Keratinocyte (primary cell): Measurements from ENCODE around the gene MANF. TPM values are rescaled to one million over a fixed set of nuclear protein-coding genes. Genes with fewer than 3 reads are reported as not detected.

Experiments used
- DNase-seq: peaks from one replicate; pipeline ENCODE4 v3.0.0-alpha.2; 2011; ENCODE audit warnings: low read depth, missing footprints, low spot score
- FAIRE-seq: peaks from 2 replicates; lab custom pipeline; 2011; peaks lifted over from hg19 to GRCh38; lab: Jason Lieb, UNC
- H2AFZ ChIP-seq: 2 replicates; pipeline ENCODE4 v1.6.0; 2012; ENCODE audit warnings: low read length, control low read depth, inconsistent platforms; ENCODE audit not compliant: control insufficient read depth
- H3K27ac ChIP-seq: 2 replicates; pipeline ENCODE4 v1.5.1; 2011; ENCODE audit warnings: low read length; ENCODE audit not compliant: control insufficient read depth, insufficient read depth
- H3K27me3 ChIP-seq: 3 replicates; pipeline ENCODE4 v1.6.0; 2011; ENCODE audit warnings: low read length; ENCODE audit not compliant: control insufficient read depth, insufficient read depth; ENCODE audit errors: extremely low read depth
- H3K36me3 ChIP-seq, 2 experiments: 2 replicates in 1 of 2; 3 replicates in 1 of 2; pipeline ENCODE4 v1.5.1; 2011; ENCODE audit warnings: low read length in 2 of 2, mild to moderate bottlenecking in 1 of 2; ENCODE audit not compliant: control insufficient read depth in 2 of 2, insufficient read depth in 2 of 2; ENCODE audit errors: extremely low read depth in 1 of 2
- H3K4me1 ChIP-seq: 3 replicates; pipeline ENCODE4 v1.5.1; 2011; ENCODE audit warnings: low read length; ENCODE audit not compliant: control insufficient read depth, insufficient read depth; ENCODE audit errors: extremely low read depth
- H3K4me2 ChIP-seq: 3 replicates; pipeline ENCODE4 v1.6.0; 2011; ENCODE audit warnings: low read depth, low read length; ENCODE audit not compliant: control insufficient read depth, insufficient read depth; ENCODE audit errors: extremely low read depth
- H3K4me3 ChIP-seq, 3 experiments: fragments of 200-600 bp in 1 of 3; sonication (generic) in 1 of 3; 2 replicates in 2 of 3; 3 replicates in 1 of 3; pipeline ENCODE4 v1.5.1; 2011 to 2016; ENCODE audit warnings: low read length in 3 of 3, mild to moderate bottlenecking in 3 of 3, control low read depth in 2 of 3, inconsistent platforms in 1 of 3, low read depth in 1 of 3, mixed read lengths in 1 of 3, mixed run types in 1 of 3, moderate library complexity in 1 of 3; ENCODE audit not compliant: control insufficient read depth in 2 of 3, insufficient read depth in 2 of 3; ENCODE audit errors: extremely low read depth in 1 of 3
- H3K79me2 ChIP-seq: 2 replicates; pipeline ENCODE4 v1.6.0; 2012; ENCODE audit warnings: low read length; ENCODE audit not compliant: control insufficient read depth, insufficient read depth
- H3K9ac ChIP-seq: 3 replicates; pipeline ENCODE4 v1.6.0; 2011; ENCODE audit warnings: low read length; ENCODE audit not compliant: control insufficient read depth, insufficient read depth; ENCODE audit errors: extremely low read depth
- H3K9me1 ChIP-seq: 3 replicates; pipeline ENCODE4 v1.6.0; 2011; ENCODE audit warnings: low read length; ENCODE audit not compliant: control insufficient read depth, insufficient read depth; ENCODE audit errors: extremely low read depth
- H3K9me3 ChIP-seq: 2 replicates; pipeline ENCODE4 v1.5.1; 2012; ENCODE audit warnings: low read depth, low read length; ENCODE audit not compliant: control insufficient read depth
- H4K20me1 ChIP-seq: 3 replicates; pipeline ENCODE4 v1.6.0; 2011; ENCODE audit warnings: low read length; ENCODE audit not compliant: control insufficient read depth, insufficient read depth; ENCODE audit errors: extremely low read depth
- EZH2 ChIP-seq: IDR thresholded peaks from one replicate; pipeline ENCODE4 v1.6.1; 2012; ENCODE audit warnings: inconsistent platforms, mild to moderate bottlenecking, low read length, moderate library complexity
- dilution Hi-C: fragments of 300-500 bp; cut with MboI; formaldehyde crosslinking; loops from one replicate; pipeline ENCODE4 v1.7.0; 2020; ENCODE audit warnings: low sequenced_read_pairs; ENCODE audit not compliant: extremely low pct_ligation_motif_present
- polyA plus RNA-seq, 5 experiments: library from polyadenylated mRNA; depleted of rRNA in 3 of 5; stranded (reverse) in 3 of 5; stranded (forward) in 1 of 5; unstranded in 1 of 5; fragments of >200 nt; gene quantifications; 1 replicate in 1 of 5; 2 replicates in 3 of 5; 3 replicates in 1 of 5; pipeline versions ENCODE4 v1.2.1 to v1.2.3, GENCODE V29; 2011 to 2012; ENCODE audit warnings: missing spikeins in 2 of 5, low read depth in 1 of 5, low replicate concordance in 1 of 5
- TF ChIP-seq, protein P1 (sequence below), 3 experiments: IDR thresholded peaks in 1 of 3; conservative IDR thresholded peaks in 1 of 3; optimal IDR thresholded peaks in 1 of 3; 2 replicates in 2 of 3; 3 replicates in 1 of 3; pipeline versions ENCODE3 to v1.5.1; 2011; ENCODE audit warnings: low read length in 3 of 3, mild to moderate bottlenecking in 3 of 3, moderate library complexity in 2 of 3, control low read depth in 1 of 3, inconsistent platforms in 1 of 3; ENCODE audit not compliant: insufficient read depth in 2 of 3; ENCODE audit errors: extremely low read depth in 1 of 3

MANF gene
- polyA plus RNA-seq, 1 donor (not counting 4 experiments of a cell fraction or from before 2014, with no cell fraction given): 143 TPM

- H3K9me1 ChIP-seq: no peaks in the 10 kb centered on the region
- H3K4me2 ChIP-seq: no peak overlapping the region
- no peaks in the 10 kb centered on the region for H3K4me1 ChIP-seq
- dilution Hi-C loops: no loop called here
- H3K36me3 ChIP-seq: peaks cover 8 to 14% of the 10 kb centered on the region in 2 experiments
- no peak overlapping the region for H3K9ac ChIP-seq
- H3K27me3 ChIP-seq: no peaks in the 10 kb centered on the region
- no peaks in the 10 kb centered on the region for H3K9me3 ChIP-seq
- DNase-seq: no peak
- peaks cover under 1% of the 10 kb centered on the region for H3K79me2 ChIP-seq
- no peak for TF ChIP-seq EZH2
- TF ChIP-seq, protein P1, sequence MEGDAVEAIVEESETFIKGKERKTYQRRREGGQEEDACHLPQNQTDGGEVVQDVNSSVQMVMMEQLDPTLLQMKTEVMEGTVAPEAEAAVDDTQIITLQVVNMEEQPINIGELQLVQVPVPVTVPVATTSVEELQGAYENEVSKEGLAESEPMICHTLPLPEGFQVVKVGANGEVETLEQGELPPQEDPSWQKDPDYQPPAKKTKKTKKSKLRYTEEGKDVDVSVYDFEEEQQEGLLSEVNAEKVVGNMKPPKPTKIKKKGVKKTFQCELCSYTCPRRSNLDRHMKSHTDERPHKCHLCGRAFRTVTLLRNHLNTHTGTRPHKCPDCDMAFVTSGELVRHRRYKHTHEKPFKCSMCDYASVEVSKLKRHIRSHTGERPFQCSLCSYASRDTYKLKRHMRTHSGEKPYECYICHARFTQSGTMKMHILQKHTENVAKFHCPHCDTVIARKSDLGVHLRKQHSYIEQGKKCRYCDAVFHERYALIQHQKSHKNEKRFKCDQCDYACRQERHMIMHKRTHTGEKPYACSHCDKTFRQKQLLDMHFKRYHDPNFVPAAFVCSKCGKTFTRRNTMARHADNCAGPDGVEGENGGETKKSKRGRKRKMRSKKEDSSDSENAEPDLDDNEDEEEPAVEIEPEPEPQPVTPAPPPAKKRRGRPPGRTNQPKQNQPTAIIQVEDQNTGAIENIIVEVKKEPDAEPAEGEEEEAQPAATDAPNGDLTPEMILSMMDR (optimal IDR thresholded peaks at IDR 0.05 in 1 of 3, IDR thresholded peaks at IDR 0.05 in 1 of 3, conservative IDR thresholded peaks at IDR 0.05 in 1 of 3; ENCODE audit: extremely low read depth in 1 of 3, insufficient read depth in 2 of 3, low read length in 3 of 3): no peak
- H4K20me1 ChIP-seq: no peaks in the 10 kb centered on the region
- H3K4me3 ChIP-seq: no peak overlapping the region
- no peak for FAIRE-seq
- H3K27ac ChIP-seq: no peak overlapping the region
- H2AFZ ChIP-seq: no peak overlapping the region
Measured at GRCh38 chr3:51429138-51429537, 44.0 kb downstream of the MANF start.

GRCh38 chr3:51434110-51434509, 49.0 kb downstream of the MANF start:
- Histone ChIP-seq H3K4me3 (no peak overlapping the region), H3K9me1 (no peaks in the 10 kb centered on the region), H3K9ac (no peak overlapping the region), H3K4me1 (peaks cover 14% of the 10 kb centered on the region), H3K79me2 (peaks cover 2% of the 10 kb centered on the region), H3K9me3 (no peaks in the 10 kb centered on the region), H4K20me1 (no peaks in the 10 kb centered on the region), H3K4me2 (no peak overlapping the region), H3K27ac (no peak overlapping the region), H3K27me3 (no peaks in the 10 kb centered on the region), H2AFZ (no peak overlapping the region), H3K36me3 (peaks cover 8 to 9% of the 10 kb centered on the region in 2 experiments)
- TF ChIP-seq EZH2: no peak
- TF ChIP-seq, protein P1 (optimal IDR thresholded peaks at IDR 0.05 in 1 of 3, IDR thresholded peaks at IDR 0.05 in 1 of 3, conservative IDR thresholded peaks at IDR 0.05 in 1 of 3; ENCODE audit: extremely low read depth in 1 of 3, insufficient read depth in 2 of 3, low read length in 3 of 3): no peak
- DNase-seq (no peak), FAIRE-seq (no peak)
- dilution Hi-C loops: no loop called here
